Natural killer cell (primary cell): ENCODE data around the gene ZC3H4. TPM values are rescaled to one million over a fixed set of nuclear protein-coding genes. Genes with fewer than 3 reads are reported as not detected.
A peak's percentile ranks its signal among the peaks of the same experiment; 100 is the strongest.

Source experiments
- ATAC-seq, 3 donors: fragments of 150-1000 bp in 2 of 3; fragments of 200-7000 bp in 1 of 3; cut with Tn5 transposase; 1 replicate in 1 of 3; 2 replicates in 2 of 3; pipeline ENCODE4 v1.10.0; 2021; ENCODE audit warnings: mild to moderate bottlenecking in 2 of 3, moderate library complexity in 2 of 3
- DNase-seq, 2 donors: peaks; one replicate each; pipeline versions ENCODE4 v3.0.0 to v3.0.0-alpha.2; 2013 to 2021; ENCODE audit warnings: mixed read lengths in 1 of 2
- H3K27ac ChIP-seq: one replicate; pipeline ENCODE4 v1.5.1; 2013; ENCODE audit warnings: mild to moderate bottlenecking, low read length
- H3K27me3 ChIP-seq: one replicate; pipeline ENCODE4 v1.6.1; 2013; ENCODE audit warnings: low read length; ENCODE audit not compliant: control insufficient read depth, insufficient read depth
- H3K36me3 ChIP-seq: one replicate; pipeline ENCODE4 v1.6.1; 2013; ENCODE audit warnings: low read length; ENCODE audit not compliant: control insufficient read depth, insufficient read depth
- H3K4me1 ChIP-seq: one replicate; pipeline ENCODE4 v1.6.1; 2013; ENCODE audit warnings: low read length; ENCODE audit not compliant: control insufficient read depth, insufficient read depth
- H3K4me3 ChIP-seq: one replicate; pipeline ENCODE4 v1.5.1; 2013; ENCODE audit warnings: low read length
- H3K9me3 ChIP-seq: one replicate; pipeline ENCODE4 v1.6.1; 2013; ENCODE audit warnings: low read length; ENCODE audit not compliant: control insufficient read depth, insufficient read depth
- H3K27ac Mint-ChIP-seq, 2 donors: one replicate each; pipeline ENCODE4 v1.8.0; 2022; ENCODE audit warnings: mild to moderate bottlenecking in 2 of 2, mixed read lengths in 2 of 2, moderate library complexity in 1 of 2
- H3K27me3 Mint-ChIP-seq, 2 donors: one replicate each; pipeline ENCODE4 v1.8.0; 2022; ENCODE audit warnings: low read depth in 2 of 2, mixed read lengths in 2 of 2
- H3K36me3 Mint-ChIP-seq: one replicate; pipeline ENCODE4 v1.8.0; 2022; ENCODE audit warnings: mixed read lengths
- H3K4me1 Mint-ChIP-seq, 2 donors: one replicate each; pipeline ENCODE4 v1.8.0; 2022; ENCODE audit warnings: mixed read lengths in 2 of 2
- H3K4me3 Mint-ChIP-seq: one replicate; pipeline ENCODE4 v1.8.0; 2022; ENCODE audit warnings: mild to moderate bottlenecking, moderate library complexity, mixed read lengths
- H3K9me3 Mint-ChIP-seq, 2 donors: one replicate each; pipeline ENCODE4 v1.8.0; 2022; ENCODE audit warnings: mixed read lengths in 2 of 2
- CTCF ChIP-seq: fragments of 200-600 bp; IDR thresholded peaks from one replicate; pipeline ENCODE4 v1.8.0; 2022; ENCODE audit warnings: antibody characterized with exemption
- WGBS: methylation state at CpG from one replicate; pipeline ENCODE4 v1.1.7; 2013; ENCODE audit warnings: missing lambda C conversion rate; ENCODE audit not compliant: insufficient coverage; 5-methylcytosine and 5-hydroxymethylcytosine counted together
- intact Hi-C: fragments of 100-400 bp; cut with micrococcal nuclease; formaldehyde crosslinking; loops from one replicate; pipeline ENCODE4 v1.14.2; 2022
- total RNA-seq, 4 donors: library from RNA; stranded (reverse); fragments of 120-200 nt in 1 of 4; gene quantifications; one replicate each; pipeline versions ENCODE4 v1.2.3 to v1.2.4, GENCODE V29; 2013 to 2022

Gene ZC3H4
- total RNA-seq, 3 donors from 2014 or later (not counting 1 experiment from before 2014, with no cell fraction given), result 71.2 to 75.3 (median 73.3) TPM

DNA sequence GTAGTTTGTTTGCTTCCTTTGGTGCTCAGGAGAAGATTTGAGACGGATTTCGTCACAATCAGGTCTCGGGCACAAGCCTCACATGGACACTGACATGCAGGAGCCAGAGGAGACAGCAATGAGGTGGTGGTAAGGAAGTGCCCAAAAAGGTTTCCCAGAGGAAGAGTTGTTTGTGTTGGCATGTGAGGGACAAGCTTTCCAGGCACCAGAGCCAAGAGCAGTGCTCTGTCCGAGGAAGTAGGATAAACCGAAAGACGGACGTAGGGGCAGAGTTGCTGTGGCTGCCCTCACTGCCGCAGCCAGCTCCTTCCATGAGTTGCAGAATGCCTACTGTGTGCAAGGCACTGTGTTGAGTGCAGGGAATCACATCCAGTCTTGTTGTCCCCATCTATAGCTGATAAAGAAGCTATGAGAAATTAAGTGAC is 44.8 kb upstream of the ZC3H4 start:
- Histone ChIP-seq H3K9me3 (no peaks in the 10 kb centered on the region), H3K36me3 (peaks cover 16% of the 10 kb centered on the region), H3K4me1 (peaks cover 51% of the 10 kb centered on the region), H3K27ac (peak overlapping the region; percentile 68), H3K4me3 (no peak overlapping the region), H3K27me3 (no peaks in the 10 kb centered on the region)
- Mint-ChIP-seq H3K9me3 (no peaks in the 10 kb centered on the region), H3K27ac (peak overlapping the region; percentile 89 to 93), H3K4me1 (peaks cover 34 to 47% of the 10 kb centered on the region in 2 donors), H3K4me3 (peak overlapping the region; percentile 76), H3K27me3 (no peaks in the 10 kb centered on the region), H3K36me3 (no peaks in the 10 kb centered on the region)
- no peak for ATAC-seq
- DNase-seq, result no peak
- intact Hi-C loops, result loop anchor here (5.0 kb wide), 2 partner anchors 34 to 69 kb away; no protein-coding TSS in a partner anchor
- WGBS, result 49% methylated on average over 8 of the region's 8 CpGs
- TF ChIP-seq CTCF, result no peak

GRCh38 chr19:47157431-47158321 is 44.1 kb upstream of the ZC3H4 start:
- Mint-ChIP-seq H3K9me3 (no peaks in the 10 kb centered on the region), H3K36me3 (peaks cover 1% of the 10 kb centered on the region), H3K4me3 (peak overlapping the region; percentile 80), H3K27ac (peak overlapping the region; percentile 89 to 93), H3K4me1 (peaks cover 34 to 46% of the 10 kb centered on the region in 2 donors), H3K27me3 (no peaks in the 10 kb centered on the region)
- intact Hi-C loops, result loop anchor here (1.0 to 5.0 kb wide), 3 partner anchors 19 to 70 kb away; no protein-coding TSS in a partner anchor
- DNase-seq (peak in 1 of 2 donors; percentile 79), ATAC-seq (peak; percentile 56 to 76 (median 71))
- no peaks in the 10 kb centered on the region for H3K27me3 ChIP-seq
- 47% methylated on average over 9 of the region's 10 CpGs for WGBS
- peaks cover 23% of the 10 kb centered on the region for H3K36me3 ChIP-seq
- H3K4me1 ChIP-seq, result peaks cover 51% of the 10 kb centered on the region
- H3K27ac ChIP-seq, result peak overlapping the region; percentile 68
- H3K4me3 ChIP-seq, result peak overlapping the region; percentile 4
- no peak for TF ChIP-seq CTCF
- H3K9me3 ChIP-seq, result no peaks in the 10 kb centered on the region

GRCh38 chr19:47156861-47157430 is 43.4 kb upstream of the ZC3H4 start:
- Histone ChIP-seq H3K36me3 (peaks cover 30% of the 10 kb centered on the region), H3K4me1 (peaks cover 51% of the 10 kb centered on the region), H3K4me3 (no peak overlapping the region), H3K27me3 (no peaks in the 10 kb centered on the region), H3K27ac (peak overlapping the region; percentile 68), H3K9me3 (no peaks in the 10 kb centered on the region)
- WGBS, result 0% methylated on average over 6 of the region's 7 CpGs
- Mint-ChIP-seq H3K9me3 (no peaks in the 10 kb centered on the region), H3K27me3 (no peaks in the 10 kb centered on the region), H3K27ac (peak overlapping the region; percentile 89 to 93), H3K4me3 (peak overlapping the region; percentile 80), H3K4me1 (peaks cover 34 to 41% of the 10 kb centered on the region in 2 donors), H3K36me3 (peaks cover 9% of the 10 kb centered on the region)
- ATAC-seq (peak; percentile 43 to 62 (median 48)), DNase-seq (peak in 1 of 2 donors; percentile 71)
- intact Hi-C loops, result loop anchor here (1.0 to 5.0 kb wide), 3 partner anchors 19 to 70 kb away; no protein-coding TSS in a partner anchor
- TF ChIP-seq CTCF, result no peak
